Esophagus (tissue), 2 donors: ENCODE results near the gene GJB4. TPM values are rescaled to one million over a fixed set of nuclear protein-coding genes. Genes with fewer than 3 reads are reported as not detected.
"Not testable (repeated sequence)": the region's sequence is repeated elsewhere in the genome, so short reads cannot be mapped to it uniquely, and the experiment has no call there.

Experiments
- H3K27ac ChIP-seq, 2 donors: one replicate each; pipeline ENCODE4 v1.5.1; 2013; ENCODE audit warnings: low read depth in 2 of 2, mild to moderate bottlenecking in 2 of 2, inconsistent platforms in 1 of 2, low read length in 1 of 2, moderate library complexity in 1 of 2
- H3K27me3 ChIP-seq, 2 donors: one replicate each; pipeline ENCODE4 v1.6.1; 2013; ENCODE audit warnings: low read length in 2 of 2, control low read depth in 1 of 2, mild to moderate bottlenecking in 1 of 2; ENCODE audit not compliant: insufficient read depth in 2 of 2, control insufficient read depth in 1 of 2
- H3K36me3 ChIP-seq, 2 donors: one replicate each; pipeline ENCODE4 v1.6.1; 2013; ENCODE audit warnings: low read length in 1 of 2; ENCODE audit not compliant: control insufficient read depth in 2 of 2, insufficient read depth in 2 of 2
- H3K4me1 ChIP-seq, 2 donors: one replicate each; pipeline ENCODE4 v1.6.1; 2013; ENCODE audit warnings: low read length in 1 of 2; ENCODE audit not compliant: control insufficient read depth in 2 of 2, insufficient read depth in 2 of 2
- H3K4me3 ChIP-seq, 2 donors: one replicate each; pipeline ENCODE4 v1.5.1; 2013; ENCODE audit warnings: low read length in 2 of 2, mild to moderate bottlenecking in 2 of 2, low read depth in 1 of 2, moderate library complexity in 1 of 2
- H3K9me3 ChIP-seq, 2 donors: one replicate each; pipeline ENCODE4 v1.6.1; 2013; ENCODE audit warnings: mild to moderate bottlenecking in 2 of 2, low read depth in 1 of 2, low read length in 1 of 2, moderate library complexity in 1 of 2; ENCODE audit not compliant: control insufficient read depth in 2 of 2, insufficient read depth in 1 of 2
- WGBS, 2 donors: extraction: QIAGEN DNeasy Blood & Tissue Kit; methylation state at CpG; one replicate each; pipeline ENCODE4 v1.1.7; 2013; 5-methylcytosine and 5-hydroxymethylcytosine counted together
- polyA plus RNA-seq, 2 donors: library from polyadenylated mRNA; stranded (reverse); fragments of 200-250 nt; gene quantifications; one replicate each; pipeline ENCODE4 v1.2.3, GENCODE V29; 2013
- donor health status: healthy with polysubstance abuse.
- donor health status: Bipolar disorder and iron deficiency.

Gene GJB4
- polyA plus RNA-seq, 2 donors = 1.7 to 2.3 TPM

DNA sequence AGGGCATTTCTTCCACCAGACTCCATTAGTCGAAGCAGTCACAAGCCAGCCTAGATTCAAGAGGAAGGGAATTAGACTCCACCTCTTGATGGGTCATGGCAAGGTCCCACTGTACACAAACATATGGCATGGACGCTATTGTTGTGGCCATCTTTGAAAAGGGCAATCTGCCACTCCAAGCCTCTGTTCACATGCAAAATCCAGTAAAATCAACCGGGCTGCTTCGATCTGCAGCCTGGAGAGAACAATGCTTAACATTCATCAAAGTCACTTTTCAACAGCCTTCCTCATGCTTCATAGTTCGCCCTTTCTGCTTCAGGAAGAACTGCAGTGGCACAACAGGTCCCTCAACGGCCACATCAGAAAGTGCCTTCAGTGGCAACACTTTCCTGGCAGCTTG, 32.7 kb upstream of the GJB4 start:
- 48 to 60% methylated on average over 6 of the region's 6 CpGs for WGBS, 2 donors
- no peaks in the 10 kb centered on the region for H3K36me3 ChIP-seq

GRCh38 chr1:34730485-34730884, 29.1 kb upstream of the GJB4 start:
- 80 to 82% methylated on average over 5 of the region's 5 CpGs for WGBS, 2 donors
- H3K4me3 ChIP-seq = no peak overlapping the region
- H3K27me3 ChIP-seq = no peaks in the 10 kb centered on the region
- no peaks in the 10 kb centered on the region for H3K9me3 ChIP-seq
- no peaks in the 10 kb centered on the region for H3K4me1 ChIP-seq
- no peak overlapping the region for H3K27ac ChIP-seq
- no peaks in the 10 kb centered on the region for H3K36me3 ChIP-seq

More for the DNA sequence above, 32.7 kb upstream of the GJB4 start:
- Histone ChIP-seq H3K27me3 (no peaks in the 10 kb centered on the region), H3K27ac (no peak overlapping the region), H3K4me3 (no peak overlapping the region), H3K4me1 (no peaks in the 10 kb centered on the region), H3K9me3 (no peaks in the 10 kb centered on the region)

GRCh38 chr1:34732831-34733230, 26.7 kb upstream of the GJB4 start:
- not testable (repeated sequence) for H3K9me3 ChIP-seq, H3K36me3 ChIP-seq, H3K4me3 ChIP-seq, H3K27me3 ChIP-seq, H3K27ac ChIP-seq, H3K4me1 ChIP-seq
- 69 to 75% methylated on average over 7 of the region's 7 CpGs for WGBS, 2 donors

GRCh38 chr1:34736692-34737091, 22.8 kb upstream of the GJB4 start:
- Histone ChIP-seq H3K36me3 (no peaks in the 10 kb centered on the region), H3K9me3 (no peaks in the 10 kb centered on the region), H3K27me3 (no peaks in the 10 kb centered on the region), H3K27ac (no peak overlapping the region), H3K4me1 (no peaks in the 10 kb centered on the region), H3K4me3 (no peak overlapping the region)
- 69 to 79% methylated on average over 10 of the region's 10 CpGs for WGBS, 2 donors

- not testable (repeated sequence) for H3K36me3 ChIP-seq, H3K27ac ChIP-seq, H3K4me1 ChIP-seq, H3K4me3 ChIP-seq, H3K9me3 ChIP-seq, H3K27me3 ChIP-seq
- 81 to 83% methylated on average over 12 of the region's 12 CpGs for WGBS, 2 donors
Observed at GRCh38 chr1:34737236-34737635, 22.3 kb upstream of the GJB4 start.

DNA sequence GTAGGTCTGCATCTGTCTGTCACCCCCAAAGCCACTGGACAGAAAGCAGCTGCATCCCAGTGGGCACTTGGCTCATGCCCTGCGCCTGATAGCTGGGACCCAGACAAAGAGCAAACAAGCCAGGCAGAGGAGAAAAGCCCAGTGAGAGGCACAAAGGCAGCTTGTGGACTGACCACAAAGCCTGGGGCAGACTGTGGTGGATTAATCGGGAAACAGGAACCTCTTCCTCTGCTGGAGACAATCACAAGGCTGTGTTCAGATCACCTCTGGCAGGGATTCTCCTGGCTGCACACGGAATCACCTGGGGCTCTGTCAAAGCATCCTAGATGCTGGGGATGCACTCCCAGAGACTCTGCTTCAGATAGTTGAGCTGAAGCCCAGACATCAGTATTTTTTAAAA, 19.9 kb upstream of the GJB4 start:
- Histone ChIP-seq H3K27me3 (no peaks in the 10 kb centered on the region), H3K4me1 (no peaks in the 10 kb centered on the region), H3K9me3 (no peaks in the 10 kb centered on the region), H3K36me3 (no peaks in the 10 kb centered on the region), H3K4me3 (no peak overlapping the region), H3K27ac (no peak overlapping the region)
- 45 to 59% methylated on average over 3 of the region's 3 CpGs for WGBS, 2 donors

GRCh38 chr1:34740161-34740868, 19.2 kb upstream of the GJB4 start:
- Histone ChIP-seq H3K4me3 (no peak overlapping the region), H3K36me3 (no peaks in the 10 kb centered on the region), H3K27me3 (no peaks in the 10 kb centered on the region), H3K9me3 (no peaks in the 10 kb centered on the region), H3K27ac (peak overlapping the region in 1 of 2 donors; percentile 47), H3K4me1 (no peaks in the 10 kb centered on the region)
- WGBS, 2 donors = 56 to 58% methylated on average over 18 of the region's 18 CpGs

DNA sequence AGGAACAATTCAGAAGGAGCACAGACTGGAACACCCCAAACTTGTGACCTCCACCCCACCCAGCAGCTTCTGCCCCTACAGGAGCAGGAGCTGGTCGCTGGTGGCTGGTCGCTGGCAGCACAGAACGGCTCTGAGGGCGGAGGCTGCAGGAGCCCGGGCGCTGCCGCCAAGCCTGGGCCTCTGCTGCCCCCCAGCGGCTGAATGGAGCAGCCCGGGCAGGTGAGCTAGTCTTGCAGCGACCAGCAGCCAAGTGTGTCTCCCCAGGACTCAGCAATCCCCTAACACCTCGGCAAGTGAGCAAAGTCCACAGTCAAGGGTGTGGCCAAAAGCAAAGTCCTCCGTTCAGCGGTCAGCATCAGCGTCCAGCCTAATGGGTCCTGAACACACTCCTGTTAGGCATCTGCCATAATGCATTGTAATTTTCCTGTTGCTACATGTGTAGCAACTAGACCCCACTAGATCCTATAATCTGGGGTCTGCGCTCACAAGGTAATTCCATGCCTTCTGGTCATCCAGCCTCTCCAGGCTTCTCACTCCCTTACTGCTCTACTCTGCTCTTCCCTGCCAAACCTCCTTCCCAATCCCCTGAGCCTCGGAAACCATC, 16.8 kb upstream of the GJB4 start:
- 11 to 12% methylated on average over 16 of the region's 16 CpGs for WGBS, 2 donors

DNA sequence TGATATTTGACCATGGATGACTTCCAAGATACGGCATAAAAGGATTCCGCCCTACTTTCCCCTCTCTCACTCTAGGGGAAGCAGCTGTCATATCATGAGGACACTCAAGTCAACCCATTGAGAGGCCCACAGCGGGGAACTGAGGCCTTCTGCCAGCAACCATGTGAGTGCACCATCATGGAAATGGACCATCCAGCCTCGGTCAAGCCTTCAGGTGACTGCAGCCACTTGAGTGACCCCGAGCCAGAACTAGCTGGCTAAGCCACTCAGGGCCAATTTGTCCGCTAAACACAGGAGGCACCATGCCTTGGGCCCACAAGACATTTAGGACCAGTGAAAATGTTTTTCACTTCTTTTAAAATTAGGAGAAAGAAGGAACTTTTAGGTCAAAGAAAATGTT, 15.8 kb upstream of the GJB4 start:
- WGBS, 2 donors = 74 to 82% methylated on average over 6 of the region's 6 CpGs
- no peak overlapping the region for H3K4me3 ChIP-seq
- H3K9me3 ChIP-seq = no peaks in the 10 kb centered on the region
- H3K36me3 ChIP-seq = no peaks in the 10 kb centered on the region
- no peak overlapping the region for H3K27ac ChIP-seq
- H3K27me3 ChIP-seq = no peaks in the 10 kb centered on the region
- H3K4me1 ChIP-seq = no peaks in the 10 kb centered on the region

More for the DNA sequence above, 16.8 kb upstream of the GJB4 start:
- no peak overlapping the region for H3K4me3 ChIP-seq
- no peaks in the 10 kb centered on the region for H3K36me3 ChIP-seq
- H3K9me3 ChIP-seq = no peaks in the 10 kb centered on the region
- H3K27me3 ChIP-seq = no peaks in the 10 kb centered on the region
- H3K4me1 ChIP-seq = no peaks in the 10 kb centered on the region
- no peak overlapping the region for H3K27ac ChIP-seq

DNA sequence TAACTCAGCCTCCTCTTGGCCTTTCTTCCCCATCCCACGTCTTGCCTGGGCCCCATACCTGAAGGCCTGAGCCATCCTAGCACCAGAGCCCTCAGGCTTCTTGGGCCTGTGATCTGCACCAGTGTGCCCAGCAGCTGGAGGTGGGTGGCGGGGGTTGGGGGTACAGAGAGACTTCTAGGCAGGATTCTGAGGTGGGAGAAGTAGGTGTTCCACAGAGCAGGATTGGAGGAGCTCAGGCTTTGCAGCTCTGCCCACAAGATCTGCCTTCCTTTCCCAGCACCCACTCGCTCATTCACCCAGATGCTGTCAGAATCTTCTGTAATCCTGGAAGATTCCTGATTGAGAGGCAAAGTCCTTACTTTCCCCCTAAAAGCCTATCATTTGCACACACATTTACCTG, 14.7 kb upstream of the GJB4 start:
- Histone ChIP-seq H3K27me3 (no peaks in the 10 kb centered on the region), H3K4me1 (no peaks in the 10 kb centered on the region), H3K9me3 (no peaks in the 10 kb centered on the region), H3K27ac (no peak overlapping the region), H3K4me3 (no peak overlapping the region), H3K36me3 (no peaks in the 10 kb centered on the region)
- 81 to 82% methylated on average over 3 of the region's 3 CpGs for WGBS, 2 donors
